ENCODE results near the gene GRID1. TPM values are rescaled to one million over a fixed set of nuclear protein-coding genes. Genes with fewer than 3 reads are reported as not detected.

GRID1 gene
- total RNA-seq, 1 donor: under 0.01 TPM

GRCh38 chr10:85603151-85603940 is 763.2 kb downstream of the GRID1 start:
- no peak for DNase-seq (ENCODE audit: low read depth in 2 of 3, low spot score in 2 of 3)

GRCh38 chr10:85602713-85603112 is 763.9 kb downstream of the GRID1 start:
- no peak for DNase-seq (ENCODE audit: low read depth in 2 of 3, low spot score in 2 of 3)

- no peak for DNase-seq (ENCODE audit: low read depth in 2 of 3, low spot score in 2 of 3)
These were observed 764.3 kb downstream of the GRID1 start for GRCh38 chr10:85602306-85602705.

- DNase-seq (ENCODE audit: low read depth in 2 of 3, low spot score in 2 of 3): no peak
These were observed 765.1 kb downstream of the GRID1 start for GRCh38 chr10:85601526-85601925.

GRCh38 chr10:85600744-85601081 is 765.9 kb downstream of the GRID1 start:
- no peak for DNase-seq (ENCODE audit: low read depth in 2 of 3, low spot score in 2 of 3)

GRCh38 chr10:85600026-85600743 is 766.4 kb downstream of the GRID1 start:
- DNase-seq (ENCODE audit: low read depth in 2 of 3, low spot score in 2 of 3): no peak

GRCh38 chr10:85599081-85599480 is 767.5 kb downstream of the GRID1 start:
- no peak for DNase-seq (ENCODE audit: low read depth in 2 of 3, low spot score in 2 of 3)

GRCh38 chr10:85598646-85599045 is 767.9 kb downstream of the GRID1 start:
- DNase-seq (ENCODE audit: low read depth in 2 of 3, low spot score in 2 of 3): no peak

GRCh38 chr10:85597006-85597405 is 769.6 kb downstream of the GRID1 start:
- no peak for DNase-seq (ENCODE audit: low read depth in 2 of 3, low spot score in 2 of 3)

- no peak for DNase-seq (ENCODE audit: low read depth in 2 of 3, low spot score in 2 of 3)
These were observed 770.2 kb downstream of the GRID1 start for GRCh38 chr10:85596389-85596788.

- DNase-seq (ENCODE audit: low read depth in 2 of 3, low spot score in 2 of 3): no peak
These were observed 772.4 kb downstream of the GRID1 start for GRCh38 chr10:85594239-85594638.

GRCh38 chr10:85593226-85593772 is 773.3 kb downstream of the GRID1 start:
- no peak for DNase-seq (ENCODE audit: low read depth in 2 of 3, low spot score in 2 of 3)

GRCh38 chr10:85581371-85581770 is 785.2 kb downstream of the GRID1 start:
- DNase-seq (ENCODE audit: low read depth in 2 of 3, low spot score in 2 of 3): no peak

GRCh38 chr10:85580585-85580984 is 786.0 kb downstream of the GRID1 start:
- DNase-seq (ENCODE audit: low read depth in 2 of 3, low spot score in 2 of 3): no peak

GRCh38 chr10:85578860-85579259 is 787.7 kb downstream of the GRID1 start:
- DNase-seq (ENCODE audit: low read depth in 2 of 3, low spot score in 2 of 3): no peak

GRCh38 chr10:85575441-85575840 is 791.2 kb downstream of the GRID1 start:
- no peak for DNase-seq (ENCODE audit: low read depth in 2 of 3, low spot score in 2 of 3)

- no peak for DNase-seq (ENCODE audit: low read depth in 2 of 3, low spot score in 2 of 3)
These were observed 795.7 kb downstream of the GRID1 start for GRCh38 chr10:85570871-85571270.

- no peak for DNase-seq (ENCODE audit: low read depth in 2 of 3, low spot score in 2 of 3)
These were observed 801.2 kb downstream of the GRID1 start for GRCh38 chr10:85565381-85565780.

- no peak for DNase-seq (ENCODE audit: low read depth in 2 of 3, low spot score in 2 of 3)
These were observed 808.1 kb downstream of the GRID1 start for GRCh38 chr10:85558533-85558932.

- no peak for DNase-seq (ENCODE audit: low read depth in 2 of 3, low spot score in 2 of 3)
These were observed 808.9 kb downstream of the GRID1 start for GRCh38 chr10:85557706-85558105.

GRCh38 chr10:85557077-85557476 is 809.5 kb downstream of the GRID1 start:
- DNase-seq (ENCODE audit: low read depth in 2 of 3, low spot score in 2 of 3): no peak

All from hematopoietic multipotent progenitor cell (in vitro differentiated cells).